ENCODE results near the gene ZNF385C. TPM values are rescaled to one million over a fixed set of nuclear protein-coding genes. Genes with fewer than 3 reads are reported as not detected.
A peak's percentile ranks its signal among the peaks of the same experiment; 100 is the strongest.

The ZNF385C gene
- total RNA-seq, 1 experiment from 2014 or later = 0.08 TPM

DNA sequence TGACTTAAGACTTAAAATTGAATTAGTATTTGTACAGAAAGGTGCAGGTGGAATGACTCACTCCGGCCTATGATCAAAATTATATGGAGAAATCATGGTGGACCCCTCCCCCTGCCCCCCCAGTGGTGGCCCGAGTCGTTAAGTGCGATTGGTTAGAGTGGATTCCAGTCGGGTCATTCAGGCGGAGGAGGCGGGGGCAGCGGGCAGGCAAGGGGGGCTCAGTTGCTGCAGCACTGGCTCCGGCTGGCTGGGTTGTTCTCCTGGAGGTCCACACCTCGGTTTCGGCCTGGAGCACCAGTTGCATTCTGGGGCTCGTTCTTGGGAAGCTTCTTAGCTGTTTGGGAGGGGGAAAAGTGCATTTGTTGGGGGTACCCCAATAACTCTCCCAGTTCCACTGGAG, 27.3 kb upstream of the ZNF385C start:
- DNase-seq (ENCODE audit: low spot score) = no peak

DNA sequence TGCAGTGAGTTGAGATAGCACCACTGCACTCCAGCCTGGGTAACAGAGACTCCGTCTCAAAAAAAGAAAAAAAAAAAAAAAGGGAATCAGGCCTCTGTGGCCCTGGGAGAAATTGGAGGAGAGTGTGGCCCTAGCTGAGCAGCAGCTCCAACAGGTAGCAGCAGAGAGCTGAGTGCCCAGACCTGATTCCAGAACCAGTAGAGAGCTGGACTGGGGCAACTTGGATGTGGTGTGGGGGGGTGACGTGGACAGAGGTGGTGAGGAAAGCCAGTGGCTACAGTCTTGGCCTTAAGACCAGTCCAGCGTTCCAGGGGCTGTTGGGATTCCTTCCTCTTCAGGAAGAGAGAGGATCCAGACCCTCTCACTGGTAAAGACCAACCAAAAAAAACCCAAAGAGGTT, 26.0 kb upstream of the ZNF385C start:
- no peak for DNase-seq (ENCODE audit: low spot score)

DNA sequence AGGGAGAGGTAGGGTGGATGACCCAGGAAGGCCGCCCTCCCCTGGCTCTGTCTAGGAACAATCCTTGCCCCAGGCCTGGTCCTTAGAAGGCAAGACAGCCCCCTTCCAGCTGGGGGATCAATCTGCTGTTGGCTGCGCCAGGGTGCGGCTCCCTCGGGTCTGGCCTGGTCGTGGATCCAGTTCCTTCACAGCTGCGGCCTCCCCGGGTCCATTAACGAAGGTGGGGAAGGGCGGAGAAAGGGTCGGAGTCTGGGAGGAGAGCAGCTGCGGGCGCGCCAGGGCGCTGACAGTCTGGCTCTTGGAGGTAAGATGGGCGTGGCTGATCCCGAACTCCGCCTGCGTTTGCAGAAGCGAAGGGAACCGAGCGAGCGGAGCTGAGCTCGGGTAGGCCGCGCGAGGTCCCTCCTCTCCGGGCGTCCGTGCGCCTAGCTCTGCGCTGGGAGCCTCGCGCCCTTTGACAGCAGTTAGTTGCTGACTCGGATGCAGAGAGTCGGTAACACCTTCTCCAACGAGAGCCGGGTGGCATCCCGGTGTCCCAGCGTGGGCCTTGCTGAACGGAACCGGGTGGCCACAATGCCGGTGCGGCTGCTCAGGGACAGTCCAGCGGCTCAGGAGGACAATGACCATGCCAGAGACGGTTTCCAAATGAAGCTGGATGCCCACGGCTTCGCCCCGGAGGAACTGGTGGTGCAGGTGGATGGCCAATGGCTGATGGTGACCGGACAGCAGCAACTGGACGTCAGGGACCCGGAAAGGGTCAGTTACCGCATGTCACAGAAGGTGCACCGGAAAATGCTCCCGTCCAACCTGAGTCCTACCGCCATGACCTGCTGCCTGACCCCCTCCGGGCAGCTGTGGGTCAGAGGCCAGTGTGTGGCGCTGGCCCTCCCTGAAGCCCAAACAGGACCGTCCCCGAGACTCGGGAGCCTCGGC, 24.4 kb upstream of the ZNF385C start, which contains the start of gene HSPB9:
HSPB9 (plus strand) TSS at position 434 of the 933 bp plus-strand sequence; CDS start at position 481, 47 bp downstream.
- DNase-seq (ENCODE audit: low spot score) = peak; percentile 49

DNA sequence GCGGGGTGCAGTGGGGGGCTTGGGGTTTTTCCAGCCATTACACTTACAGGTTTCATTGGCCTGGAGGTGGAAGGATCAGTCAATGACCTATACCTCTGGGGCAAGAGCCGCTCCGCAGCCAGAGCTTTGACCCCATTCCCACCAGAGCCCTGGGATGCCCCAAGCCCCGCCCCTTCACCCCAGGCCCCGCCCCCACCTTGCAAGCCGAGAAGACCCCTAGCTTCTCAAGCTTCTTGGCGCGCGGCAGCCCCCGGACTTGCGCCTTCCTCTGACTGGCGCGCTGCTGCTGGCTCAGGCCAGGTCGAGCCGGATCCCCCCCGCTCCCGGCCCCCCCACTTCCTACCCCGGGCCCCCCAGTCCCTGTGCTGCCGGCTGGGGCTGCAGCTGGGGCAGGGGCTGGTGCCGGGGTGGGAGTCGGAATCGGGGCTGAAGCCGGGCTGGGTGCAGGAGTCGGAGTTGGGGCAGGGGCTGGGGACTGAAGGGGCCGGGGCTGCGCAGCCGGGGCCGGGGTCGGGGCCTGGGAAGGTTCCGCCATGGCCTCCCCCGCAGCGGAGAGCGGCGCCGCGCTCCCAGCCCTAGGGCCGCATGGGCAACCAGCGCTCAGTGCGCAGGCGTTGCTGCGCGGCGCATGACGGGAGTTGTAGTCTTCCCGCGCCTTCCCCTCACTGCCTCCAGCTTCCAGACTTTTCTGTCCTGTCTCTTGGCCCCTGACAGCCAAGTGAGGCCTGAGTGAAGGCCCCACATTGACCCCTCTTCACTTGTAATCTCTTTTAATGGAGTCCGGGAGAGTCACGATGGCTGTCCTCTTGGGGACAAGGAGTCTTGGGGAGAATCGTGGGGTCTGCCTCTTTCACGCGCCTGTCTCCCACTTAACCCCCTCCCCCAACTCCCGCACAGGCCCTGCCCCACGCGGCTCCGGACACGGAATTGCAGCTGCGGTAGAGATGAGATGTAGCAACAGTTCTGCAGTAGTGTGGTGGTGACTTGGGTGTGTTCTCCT, 22.8 kb upstream of the ZNF385C start, which contains the start of gene KAT2A:
KAT2A (minus strand) TSS at position 598 of the 1,000 bp plus-strand sequence; CDS start at position 535, 63 bp downstream.
- DNase-seq (ENCODE audit: low spot score) = peak; percentile 89

DNA sequence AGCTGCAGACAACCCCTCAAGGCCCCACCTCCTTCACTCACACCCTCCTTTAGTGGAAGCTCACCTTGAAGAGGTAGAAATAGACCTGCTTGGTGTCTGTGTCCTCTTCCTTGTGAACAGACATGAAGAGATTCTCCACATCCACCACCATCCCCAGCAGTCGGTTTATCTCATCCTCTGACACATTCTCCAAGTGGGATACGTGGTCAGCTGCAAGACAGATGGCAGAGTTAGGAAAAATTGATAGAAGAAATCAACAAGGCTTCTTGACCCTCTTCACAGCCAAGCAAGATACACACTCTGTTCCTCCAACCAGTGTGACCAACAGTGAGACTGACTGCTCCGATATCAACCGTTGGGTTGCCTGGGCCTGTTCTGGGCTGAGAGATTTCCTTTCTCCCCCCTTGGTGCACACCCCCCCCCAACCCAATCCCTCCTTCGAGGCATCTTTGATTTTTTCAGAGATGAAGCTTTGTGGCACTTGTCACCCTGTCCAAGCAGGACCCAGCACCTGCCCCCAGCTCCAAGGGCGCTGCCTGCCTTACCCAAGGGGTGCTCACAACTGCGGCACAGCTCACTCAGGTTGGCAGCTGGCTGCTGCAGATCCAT, 22.0 kb upstream of the ZNF385C start:
- no peak for DNase-seq (ENCODE audit: low spot score)

DNA sequence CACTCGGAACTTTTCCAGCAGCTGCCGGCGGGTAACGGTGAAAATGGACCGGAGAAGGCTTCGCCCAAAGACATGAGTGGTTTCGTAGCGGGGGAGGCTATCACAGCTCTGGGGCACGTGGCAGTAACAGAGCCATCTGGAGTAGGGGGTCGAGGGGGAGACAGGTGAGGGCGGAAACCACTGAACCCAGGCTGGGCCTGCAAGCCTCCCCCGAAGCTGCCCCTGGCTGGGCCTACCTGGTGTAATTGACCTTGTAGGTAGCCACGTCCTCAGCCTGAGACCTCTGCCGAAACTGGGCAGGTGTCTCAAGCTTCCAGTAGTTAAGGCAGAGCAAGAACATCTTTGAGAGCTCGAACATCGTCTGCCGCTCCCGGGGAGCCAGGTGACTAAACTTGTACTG, 21.0 kb upstream of the ZNF385C start:
- no peak for DNase-seq (ENCODE audit: low spot score)

DNA sequence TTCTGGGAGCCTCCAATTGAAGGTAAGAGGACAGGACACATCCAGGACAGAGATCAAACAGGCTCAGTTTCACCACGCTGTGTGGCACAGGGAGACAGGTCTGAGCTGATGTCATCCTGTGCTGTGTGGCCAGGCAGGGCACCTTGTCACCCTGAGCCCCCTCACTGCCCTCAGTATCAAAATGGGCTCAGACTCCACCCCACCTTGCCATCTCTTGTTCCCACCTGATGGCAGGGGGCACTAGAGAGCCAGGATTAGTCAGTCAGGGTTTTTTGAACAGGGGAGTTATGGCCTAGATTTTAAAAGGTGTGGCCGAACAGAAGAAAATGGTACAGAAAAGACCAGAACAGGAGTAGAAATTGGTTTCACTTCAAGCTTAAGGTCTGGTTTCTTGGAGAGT, 20.3 kb upstream of the ZNF385C start:
- DNase-seq (ENCODE audit: low spot score) = peak; percentile 48

DNA sequence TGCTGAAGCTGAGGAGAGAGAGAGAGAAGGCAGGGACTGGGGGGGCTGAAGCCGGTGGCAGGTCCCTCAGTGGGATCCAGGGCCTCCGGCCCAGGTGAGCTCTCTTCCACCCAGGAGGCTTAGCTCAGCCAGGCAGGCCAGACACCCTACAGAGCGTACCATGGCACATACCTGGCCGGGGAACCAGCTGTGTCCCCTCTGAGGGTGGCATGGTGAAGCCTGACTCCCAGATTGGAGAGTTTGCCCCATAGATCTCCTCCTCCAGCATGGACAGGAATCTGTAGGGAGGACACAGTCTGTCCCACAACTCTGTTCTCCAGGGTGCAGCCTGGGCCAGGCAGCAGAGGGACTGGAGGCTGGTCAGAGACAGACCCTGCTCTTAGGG, 19.8 kb upstream of the ZNF385C start:
- DNase-seq (ENCODE audit: low spot score) = no peak

DNA sequence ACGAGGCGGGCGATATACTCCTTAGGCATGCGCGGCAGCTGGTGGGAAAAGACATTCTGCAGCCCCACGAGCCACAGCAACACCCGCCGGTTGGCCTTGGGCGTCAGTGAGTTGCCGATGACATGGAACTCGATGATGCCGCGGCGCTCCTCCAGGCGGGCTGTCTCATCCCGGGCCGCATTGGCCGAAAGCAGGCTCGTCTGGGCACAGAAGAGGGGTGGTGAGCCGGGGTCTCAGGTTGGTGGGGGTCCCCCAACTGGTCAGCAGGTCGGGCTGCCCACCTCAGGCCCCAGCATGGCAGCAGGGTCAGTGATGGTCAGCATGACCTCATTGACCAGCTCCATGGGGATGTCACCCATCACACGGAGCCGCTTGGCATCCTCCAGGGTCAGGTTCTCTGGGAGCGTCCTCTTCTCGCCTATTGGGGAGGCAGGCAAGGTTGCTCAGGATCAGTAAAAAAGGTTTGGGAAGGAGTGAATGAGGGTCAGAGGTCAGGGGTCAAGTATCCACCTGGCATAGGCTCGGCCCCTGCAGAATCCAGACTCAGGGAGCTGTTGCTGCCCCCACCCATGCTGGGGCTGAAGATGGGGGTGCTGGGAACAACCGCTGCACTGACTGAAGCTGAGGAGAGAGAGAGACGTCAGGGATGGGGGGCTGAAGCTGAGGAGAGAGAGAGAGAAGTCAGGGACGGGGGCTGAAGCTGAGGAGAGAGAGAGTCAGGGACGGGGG, 19.3 kb upstream of the ZNF385C start:
- DNase-seq (ENCODE audit: low spot score) = no peak

DNA sequence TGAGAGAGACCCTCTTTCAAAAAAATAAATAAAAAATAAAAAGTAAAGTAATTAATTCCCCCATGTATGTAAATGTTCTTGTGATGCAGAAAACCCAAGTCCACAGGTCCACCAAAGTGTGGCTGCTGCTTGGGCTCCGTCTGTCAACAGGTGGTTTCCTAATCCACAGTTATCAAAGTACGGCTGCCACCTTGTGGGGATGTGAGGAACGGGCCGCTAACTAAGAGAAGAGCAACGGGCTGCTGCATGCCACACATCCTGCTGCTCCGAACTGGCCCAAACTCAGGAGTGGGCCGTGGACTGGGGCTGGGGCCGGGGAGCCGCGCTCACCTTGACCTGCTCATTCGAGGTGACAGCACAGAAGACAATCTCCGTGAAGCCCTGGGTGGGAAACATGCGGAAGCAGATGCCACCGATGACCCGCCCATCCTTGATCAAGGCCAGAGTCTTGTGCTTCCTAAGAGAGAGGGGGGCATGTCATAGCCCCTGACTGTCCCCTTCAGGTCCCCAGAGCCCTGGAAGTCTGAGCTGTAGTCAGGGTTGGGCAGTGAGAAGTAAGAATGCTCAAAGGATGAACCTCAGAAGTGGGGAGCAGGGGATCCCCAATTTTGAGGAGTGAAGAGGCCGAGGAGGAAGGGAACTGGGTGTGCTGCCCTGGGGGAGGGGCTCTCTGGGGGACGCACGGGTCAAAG, 18.6 kb upstream of the ZNF385C start:
- DNase-seq (ENCODE audit: low spot score) = peak; percentile 90

DNA sequence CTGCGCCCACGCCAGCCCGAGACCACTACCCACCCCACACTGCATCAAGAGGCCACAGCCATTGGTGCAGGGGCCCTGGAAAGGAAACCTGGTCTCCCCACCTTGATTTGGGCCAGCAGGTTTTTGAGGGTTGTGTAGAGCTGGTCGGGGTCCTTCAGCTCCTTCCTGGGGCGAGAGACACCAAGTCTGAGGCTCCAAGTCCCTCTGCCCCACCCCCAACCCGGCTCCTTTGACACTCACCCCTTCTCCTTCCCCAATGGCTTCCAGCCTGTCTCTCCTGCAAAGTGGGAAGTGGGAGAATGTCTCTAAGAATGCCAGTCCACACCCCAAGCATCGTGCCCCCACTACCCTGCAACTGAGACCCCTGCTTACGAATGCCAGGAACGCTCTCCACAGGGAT, 15.8 kb upstream of the ZNF385C start:
- no peak for DNase-seq (ENCODE audit: low spot score)

DNA sequence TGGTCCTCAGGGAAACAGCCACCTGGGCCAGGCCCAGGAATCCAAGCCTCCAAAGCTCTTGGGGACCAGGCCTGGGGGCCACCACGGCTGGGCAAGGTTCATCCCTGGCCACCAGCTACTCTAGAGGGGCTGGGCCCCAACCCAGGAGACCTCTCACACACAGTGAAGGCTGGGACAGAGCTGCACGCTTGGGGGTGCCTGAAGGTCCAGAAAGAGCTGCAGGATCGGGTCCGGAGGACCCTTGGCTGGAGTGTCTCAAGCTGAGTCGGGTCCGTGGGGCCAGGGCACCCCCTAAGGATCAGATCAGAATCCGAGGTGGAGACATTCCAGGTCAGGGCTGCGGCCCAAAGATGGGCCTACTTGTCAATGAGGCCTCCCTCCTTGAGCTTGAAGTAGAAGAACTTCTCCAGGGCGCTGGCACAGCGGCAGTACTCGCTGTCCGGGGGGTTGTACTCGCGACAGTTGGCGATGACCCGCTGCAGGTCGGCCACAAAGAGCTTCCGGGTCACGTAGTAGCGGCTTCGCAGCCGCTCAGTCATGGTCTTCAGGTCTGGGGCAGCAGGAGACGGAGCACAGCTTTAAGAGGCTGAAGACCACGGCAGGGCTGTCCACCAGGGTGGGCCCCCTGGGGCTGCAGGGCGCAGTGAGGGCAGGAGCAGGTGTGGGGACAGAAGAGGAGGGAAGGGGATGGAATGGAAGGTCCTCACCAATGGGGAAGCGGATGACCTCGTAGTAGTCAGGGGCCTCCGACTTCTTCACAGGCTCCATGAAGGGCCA, 15.2 kb upstream of the ZNF385C start:
- DNase-seq (ENCODE audit: low spot score) = no peak

DNA sequence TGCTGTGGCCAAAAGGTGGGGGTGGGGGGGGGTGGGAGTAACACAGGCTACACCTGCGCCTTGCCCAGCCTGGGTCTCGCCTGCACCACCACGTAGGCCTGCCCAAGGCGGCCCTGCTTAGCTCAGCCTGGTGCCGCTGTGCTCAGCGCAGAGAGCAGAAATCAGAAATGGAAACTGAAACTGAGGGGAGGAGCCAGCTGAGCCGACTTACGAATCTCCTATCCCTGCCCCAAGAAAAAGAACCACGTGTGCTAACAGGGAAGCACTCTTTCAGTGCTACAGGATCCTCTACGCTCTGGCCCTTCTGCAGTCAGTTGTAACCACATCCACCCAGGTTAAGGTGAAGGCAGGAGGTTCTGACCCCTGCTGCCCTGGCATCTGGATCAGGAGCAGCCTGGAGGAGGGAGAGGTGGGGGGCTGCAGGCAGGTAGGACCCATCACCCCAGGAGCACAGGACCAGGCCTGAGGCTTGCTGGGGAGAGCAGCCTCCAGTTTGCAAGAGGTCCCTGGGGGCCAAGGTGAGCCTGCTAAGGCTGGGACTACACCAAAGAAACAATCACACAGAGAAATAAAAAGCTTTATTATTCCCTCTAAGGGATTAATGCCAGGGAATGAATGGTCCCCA, 14.4 kb upstream of the ZNF385C start, which contains the start of gene DHX58:
DHX58 (minus strand) TSS at position 163 of the 625 bp plus-strand sequence. CDS start 822 bp downstream, outside the sequence.
- DNase-seq (ENCODE audit: low spot score) = peak; percentile 76

DNA sequence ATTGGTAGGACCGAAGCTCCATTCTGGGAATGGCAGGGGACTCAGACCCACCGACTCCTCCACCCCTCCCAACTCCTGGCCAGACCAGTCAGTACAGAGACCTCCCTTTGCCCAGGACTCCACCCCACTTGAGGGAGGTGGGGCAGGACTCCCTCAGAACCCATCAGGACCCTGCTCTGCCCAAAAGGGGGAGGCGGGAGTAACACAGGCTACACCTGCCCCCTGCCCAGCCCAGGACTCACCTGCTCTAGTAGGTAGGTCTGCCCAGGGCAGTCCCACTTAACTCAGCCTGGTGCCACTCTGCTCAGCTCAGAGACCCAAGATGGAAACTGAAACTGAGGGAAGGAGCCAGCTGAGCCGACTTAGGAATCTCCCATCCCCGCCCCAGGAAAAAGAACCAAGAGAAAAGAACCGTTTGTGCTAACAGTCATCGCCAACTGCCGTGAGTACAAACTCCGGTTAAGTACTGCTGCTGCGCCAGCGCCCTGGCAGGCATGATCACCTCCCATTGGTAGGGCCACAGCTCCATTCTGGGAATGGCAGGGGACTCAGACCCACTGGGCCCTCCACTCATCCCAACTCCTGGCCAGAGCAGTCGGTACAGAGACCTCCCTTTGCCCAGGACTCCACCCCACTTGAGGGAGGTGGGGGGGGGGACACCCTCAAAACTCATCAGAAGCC, 13.7 kb upstream of the ZNF385C start:
- DNase-seq (ENCODE audit: low spot score) = peak; percentile 52

DNA sequence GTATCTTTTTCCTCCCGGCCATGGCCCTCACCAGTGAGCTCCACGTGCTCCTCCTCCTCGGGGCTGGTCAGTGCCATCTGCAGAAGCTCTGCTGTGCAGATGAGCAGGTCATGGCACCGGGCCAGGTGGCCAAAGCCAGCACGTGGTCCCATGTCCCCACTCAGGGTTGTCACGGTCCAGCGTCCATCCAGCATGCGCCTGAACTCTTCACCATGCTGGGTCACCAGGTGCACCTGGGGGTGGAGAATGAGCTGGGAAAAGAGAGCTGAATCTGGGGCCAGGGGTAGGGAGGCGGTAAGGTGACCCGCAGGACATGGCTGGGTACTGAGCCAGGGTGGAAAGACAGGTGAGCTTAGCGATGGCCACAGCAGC, 13.0 kb upstream of the ZNF385C start:
- DNase-seq (ENCODE audit: low spot score) = no peak

DNA sequence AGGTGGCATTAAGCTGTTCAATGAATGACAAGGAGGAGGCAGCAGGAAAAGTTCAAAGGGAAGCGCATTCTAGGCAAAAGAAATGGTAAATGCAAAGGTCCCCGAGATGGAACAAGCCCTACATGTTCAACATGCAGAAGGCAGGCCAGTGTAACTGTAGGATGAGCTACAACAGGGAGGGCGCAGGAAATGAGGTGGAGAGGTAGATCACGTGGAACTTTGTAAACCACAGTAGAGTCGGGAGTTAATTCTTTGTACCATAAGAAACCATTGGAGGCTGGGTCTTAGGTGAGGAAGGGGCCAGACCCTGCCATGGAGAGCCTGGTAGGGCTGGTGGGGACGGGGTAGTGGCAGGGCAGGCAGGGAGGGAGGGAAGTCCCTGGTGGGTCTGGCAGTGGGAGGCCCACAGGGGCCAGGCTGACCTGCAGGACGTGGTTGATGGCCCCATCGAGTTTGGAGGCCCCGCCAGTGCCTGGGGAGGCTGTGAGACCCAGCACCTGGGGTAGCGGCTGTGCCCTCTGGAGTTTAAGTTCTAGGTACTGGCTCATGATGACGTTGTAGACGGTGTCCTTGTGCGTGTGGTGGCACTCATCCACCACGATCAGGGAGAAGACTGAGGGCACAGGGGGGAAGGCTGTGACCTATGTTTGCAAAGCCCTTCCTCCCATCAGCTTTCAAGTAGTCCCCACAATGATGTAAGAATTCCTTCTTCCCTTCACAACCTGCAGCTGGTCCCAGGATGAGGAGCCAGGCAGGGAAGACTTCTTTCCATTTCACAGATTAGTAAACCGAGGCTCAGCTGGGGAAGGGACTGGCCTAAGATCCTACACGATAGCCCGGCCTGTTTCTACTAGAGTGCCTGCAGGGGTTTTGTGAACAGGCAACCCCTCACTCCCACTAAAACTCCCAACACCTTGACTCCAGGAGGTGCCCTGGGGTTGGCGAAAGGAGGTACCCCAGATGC, 12.3 kb upstream of the ZNF385C start:
- DNase-seq (ENCODE audit: low spot score) = no peak

DNA sequence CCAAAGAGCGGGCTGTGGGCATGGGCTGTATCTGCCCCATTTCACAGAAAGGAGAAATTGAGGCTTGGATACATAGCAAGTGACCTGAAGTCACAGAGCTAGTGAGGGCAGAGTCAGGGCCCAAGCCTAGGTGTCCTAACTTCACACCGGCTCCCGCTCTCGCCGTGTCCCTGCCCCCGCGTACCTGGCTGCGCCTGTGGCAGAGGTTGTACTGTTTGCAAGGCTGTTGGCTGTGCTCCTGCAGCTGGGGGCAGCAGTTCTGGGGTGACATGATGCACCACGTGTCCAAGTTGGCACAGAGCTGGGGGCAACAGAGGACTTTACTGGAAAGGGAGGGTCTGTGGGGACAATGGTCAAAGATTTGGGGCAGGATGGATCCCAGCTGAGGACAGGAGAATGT, 10.8 kb upstream of the ZNF385C start:
- no peak for DNase-seq (ENCODE audit: low spot score)

Data from HT-29 (cell line).